GM12878 (cell line): ENCODE results near the gene BBS5. TPM values are rescaled to one million over a fixed set of nuclear protein-coding genes. Genes with fewer than 3 reads are reported as not detected.

ENCODE experiments used
- ATAC-seq: fragments of 200-7000 bp; cut with Tn5 transposase; 3 replicates; pipeline ENCODE4 v1.9.1; 2020; ENCODE audit warnings: mild to moderate bottlenecking, moderate library complexity
- BruUV-seq: library from RNA; stranded (reverse); fragments of 400-500 nt; replicated peaks from 2 replicates; lab custom pipeline; 2021; lab: Mats Ljungman, UMichigan
- CTCF ChIA-PET: fragments of 300-600 bp; sonication (Branson Sonifier 250); formaldehyde crosslinking; extraction: SDS; loops from one replicate; lab custom pipeline; 2021; ENCODE audit warnings: inconsistent platforms; lab: Yijun Ruan, JAX
- POLR2A ChIA-PET: fragments of 350-600 bp; formaldehyde crosslinking; extraction: SDS; loops from one replicate; lab custom pipeline; 2021; ENCODE audit warnings: inconsistent platforms; lab: Charles Lee
- RAD21 ChIA-PET: fragments of 300-600 bp; sonication (Branson Sonifier 250); formaldehyde crosslinking; loops from one replicate; lab custom pipeline; 2023; ENCODE audit warnings: antibody characterized with exemption; ENCODE audit not compliant: unreplicated experiment; lab: Charles Lee
- SMC1A ChIA-PET: fragments of 300-600 bp; sonication (Branson Sonifier 250); formaldehyde crosslinking; loops from one replicate; lab custom pipeline; 2023; ENCODE audit not compliant: unreplicated experiment, uncharacterized antibody; lab: Charles Lee
- DNase-seq: peaks from one replicate; pipeline ENCODE4 v3.0.0-alpha.2; 2011; ENCODE audit warnings: low read depth, low spot score
- FAIRE-seq: peaks from 3 replicates; lab custom pipeline; 2011; peaks lifted over from hg19 to GRCh38; lab: Jason Lieb, UNC
- H2AFZ ChIP-seq: 2 replicates; pipeline ENCODE4 v1.6.0; 2011; ENCODE audit warnings: low read depth, low read length, control low read depth; ENCODE audit not compliant: control insufficient read depth
- H3K27ac ChIP-seq: 2 replicates; pipeline ENCODE4 v1.5.1; 2011; ENCODE audit warnings: control low read depth; ENCODE audit not compliant: control insufficient read depth, insufficient read depth
- H3K27me3 ChIP-seq, 2 experiments: replicated peaks in 1 of 2; 2 replicates each; pipeline versions ENCODE4 v1.6.0 to v1.6.1; 2011; ENCODE audit warnings: low read length in 1 of 2; ENCODE audit not compliant: control insufficient read depth in 2 of 2, insufficient read depth in 2 of 2
- H3K36me3 ChIP-seq, 2 experiments: 2 replicates each; pipeline ENCODE4 v1.5.1; 2011; ENCODE audit warnings: low read length in 1 of 2; ENCODE audit not compliant: control insufficient read depth in 2 of 2, insufficient read depth in 2 of 2
- H3K4me1 ChIP-seq: 2 replicates; pipeline ENCODE4 v1.6.1; 2011; ENCODE audit warnings: mild to moderate bottlenecking, low read length, moderate library complexity, mixed read lengths; ENCODE audit not compliant: control insufficient read depth, insufficient read depth
- H3K4me2 ChIP-seq: 2 replicates; pipeline ENCODE4 v1.6.0; 2011; ENCODE audit warnings: control low read depth; ENCODE audit not compliant: control insufficient read depth, insufficient read depth
- H3K4me3 ChIP-seq: fragments of 200-600 bp; sonication (generic); 2 replicates; pipeline ENCODE4 v1.5.1; 2016
- H3K79me2 ChIP-seq: 2 replicates; pipeline ENCODE4 v1.6.0; 2011; ENCODE audit warnings: low read length; ENCODE audit not compliant: control insufficient read depth, insufficient read depth
- H3K9ac ChIP-seq: 2 replicates; pipeline ENCODE4 v1.8.0; 2011; ENCODE audit warnings: low read length, control low read depth, mixed read lengths; ENCODE audit not compliant: control insufficient read depth, insufficient read depth
- H3K9me3 ChIP-seq: replicated peaks from 3 replicates; pipeline ENCODE4 v1.5.1; 2011; ENCODE audit warnings: mild to moderate bottlenecking, low read length; ENCODE audit not compliant: control insufficient read depth, insufficient read depth
- H4K20me1 ChIP-seq: 2 replicates; pipeline ENCODE4 v1.6.0; 2011; ENCODE audit not compliant: control insufficient read depth, insufficient read depth
- ATF7 ChIP-seq: fragments of 450-650 bp; IDR thresholded peaks from 2 replicates; pipeline ENCODE4 v1.6.1; 2016; ENCODE audit warnings: low read depth, mild to moderate bottlenecking
- CBFB ChIP-seq: IDR thresholded peaks from 2 replicates; pipeline ENCODE4 v1.6.1; 2016; ENCODE audit warnings: antibody characterized with exemption, low read depth
- IKZF1 ChIP-seq: fragments of 450-650 bp; conservative IDR thresholded peaks from 2 replicates; pipeline ENCODE4 v1.6.1; 2017; ENCODE audit warnings: antibody characterized with exemption, mild to moderate bottlenecking
- KLF5 ChIP-seq: fragments of 450-650 bp; IDR thresholded peaks from 2 replicates; pipeline ENCODE4 v1.6.1; 2014; ENCODE audit warnings: mild to moderate bottlenecking; ENCODE audit not compliant: partially characterized antibody
- MYC ChIP-seq: IDR thresholded peaks from 2 replicates; pipeline ENCODE4 v1.6.1; 2011; ENCODE audit warnings: mild to moderate bottlenecking, low read length, moderate library complexity, inconsistent platforms; ENCODE audit not compliant: insufficient read depth, insufficient replicate concordance, insufficient read length, severe bottlenecking
- NFXL1 ChIP-seq: fragments of 450-650 bp; IDR thresholded peaks from 2 replicates; pipeline ENCODE4 v1.6.1; 2017; ENCODE audit warnings: antibody characterized with exemption, mild to moderate bottlenecking, borderline replicate concordance
- SMC3 ChIP-seq: IDR thresholded peaks from 2 replicates; pipeline ENCODE4 v1.6.1; 2011; ENCODE audit warnings: low read length, improper control_type of control experiment, borderline replicate concordance
- SRF ChIP-seq, 2 experiments: IDR thresholded peaks; 2 replicates each; pipeline ENCODE4 v1.6.1; 2011; ENCODE audit warnings: low read depth in 2 of 2, low read length in 2 of 2, mild to moderate bottlenecking in 1 of 2, moderate library complexity in 1 of 2
- STAT1 ChIP-seq: fragments of 450-650 bp; conservative IDR thresholded peaks from 2 replicates; pipeline ENCODE4 v1.6.1; 2014; ENCODE audit warnings: antibody characterized with exemption, mild to moderate bottlenecking
- SUZ12 ChIP-seq: fragments of 200-600 bp; sonication (generic); IDR thresholded peaks from one replicate; pipeline ENCODE4 v1.6.1; 2018; ENCODE audit warnings: antibody characterized with exemption, mild to moderate bottlenecking; ENCODE audit not compliant: unreplicated experiment
- TCF7 ChIP-seq: IDR thresholded peaks from 2 replicates; pipeline ENCODE4 v1.6.1; 2014; ENCODE audit warnings: antibody characterized with exemption, borderline replicate concordance
- ZNF217 ChIP-seq: fragments of 450-650 bp; IDR thresholded peaks from 2 replicates; pipeline ENCODE4 v1.6.1; 2017; ENCODE audit warnings: antibody characterized with exemption, mild to moderate bottlenecking
- ZNF384 ChIP-seq: IDR thresholded peaks from 2 replicates; pipeline ENCODE4 v1.6.1; 2012; ENCODE audit warnings: low read depth, mild to moderate bottlenecking, low read length, improper control_type of control experiment, borderline replicate concordance
- ZSCAN29 ChIP-seq: fragments of 450-650 bp; IDR thresholded peaks from 2 replicates; pipeline ENCODE4 v1.6.1; 2017; ENCODE audit warnings: mild to moderate bottlenecking, moderate library complexity
- WGBS: methylation state at CpG from one replicate; pipeline ENCODE4 v1.1.6; 2016; ENCODE audit warnings: low lambda C conversion rate; ENCODE audit not compliant: insufficient replicate concordance, insufficient coverage; ENCODE audit errors: missing lambda C conversion rate; 5-methylcytosine and 5-hydroxymethylcytosine counted together
- in situ Hi-C: fragments of 300-500 bp; cut with MboI; formaldehyde crosslinking; loops from 9 replicates; pipeline ENCODE4 v1.14.3; 2018; ENCODE audit warnings: mixed read lengths
- intact Hi-C: fragments of 100-400 bp; cut with micrococcal nuclease; formaldehyde crosslinking; loops from one replicate; pipeline ENCODE4 v1.14.2; 2022; ENCODE audit not compliant: unreplicated experiment
- polyA plus RNA-seq, 11 experiments: library from polyadenylated mRNA; depleted of rRNA in 4 of 11; unstranded in 6 of 11; stranded (reverse) in 5 of 11; fragments of >200 nt; fragmentation: Nextera tagmentation in 4 of 11; fragmentation: Illumina TruSeq in 1 of 11; extraction: Ambion mirVana in 4 of 11; extraction: Trizol in 1 of 11; gene quantifications; 1 replicate in 1 of 11; 2 replicates in 10 of 11; pipeline versions ENCODE4 v1.2.1 to v1.2.3, GENCODE V29; 2011 to 2016; ENCODE audit warnings: inconsistent platforms in 2 of 11, missing spikeins in 2 of 11, low read depth in 1 of 11
- total RNA-seq, 4 experiments: library from RNA; depleted of rRNA in 3 of 4; stranded (reverse); fragments of >200 nt in 3 of 4; fragmentation: Illumina TruSeq in 1 of 4; extraction: Trizol in 1 of 4; gene quantifications; 2 replicates each; pipeline versions ENCODE4 v1.2.1 to v1.2.3, GENCODE V29; 2013 to 2021
- TF ChIP-seq, protein P1 (sequence below): fragments of 450-650 bp; formaldehyde crosslinking; IDR thresholded peaks from 2 replicates; pipeline ENCODE4 v1.4.0; 2020; ENCODE audit warnings: mild to moderate bottlenecking, moderate library complexity

The BBS5 gene
- total and polyA plus RNA-seq, 10 of the 15 experiments (the other 5 are each of a cell fraction or from before 2014, with no cell fraction given): 0.56 to 3.4 (median 1.6) TPM

DNA sequence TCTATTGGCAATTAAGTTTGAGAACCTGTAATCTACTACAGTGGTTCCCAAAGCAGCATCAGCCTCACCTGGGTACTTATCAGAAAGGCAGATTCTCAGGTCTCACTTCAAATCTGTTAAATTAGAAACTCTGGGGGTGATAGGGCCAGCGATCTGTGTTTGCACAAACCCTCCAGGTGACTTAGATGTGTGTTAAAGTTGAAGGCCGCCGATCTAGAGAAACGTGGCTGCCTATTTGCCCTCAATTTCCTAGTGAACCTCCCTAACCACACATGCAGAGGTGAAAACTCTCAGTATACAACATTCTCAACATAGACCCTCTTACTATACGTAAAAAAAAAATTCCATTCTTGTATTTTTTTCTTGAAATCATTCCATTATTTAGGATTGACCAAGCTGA, 44.4 kb downstream of the BBS5 start:
- no peaks in the 10 kb centered on the region for H3K9me3 ChIP-seq
- in situ Hi-C loops: no loop called here
- FAIRE-seq (no peak), ATAC-seq (no peak), DNase-seq (no peak)
- intact Hi-C loops: loop anchor here (10.0 kb wide), 1 partner anchor 271 kb away; the partner anchor contains the start of gene SSB
- ChIA-PET SMC1A (no interaction called here), CTCF (interaction anchor here (1.1 kb wide), 1 partner anchor 405 kb away, joined by 3 read pairs; no protein-coding TSS in a partner anchor), RAD21 (interaction anchor here (0.7 kb wide), 1 partner anchor 14 kb away, joined by 3 read pairs; no protein-coding TSS in a partner anchor), POLR2A (interaction anchor here (0.6 kb wide), 1 partner anchor 11 kb away, joined by 3 read pairs; no protein-coding TSS in a partner anchor)
- no peak overlapping the region for H3K4me2 ChIP-seq
- H2AFZ ChIP-seq: no peak overlapping the region
- H3K79me2 ChIP-seq: no peaks in the 10 kb centered on the region
- 68% methylated on average over 5 of the region's 5 CpGs for WGBS
- BruUV-seq: no TSS peak
- no peaks in the 10 kb centered on the region for H3K4me1 ChIP-seq
- H3K36me3 ChIP-seq: peaks cover 0 to 9% of the 10 kb centered on the region in 2 experiments; a peak in 1 of 4 replicates
- no peaks in the 10 kb centered on the region for H3K27me3 ChIP-seq
- H3K27ac ChIP-seq: no peak overlapping the region
- no peaks in the 10 kb centered on the region for H4K20me1 ChIP-seq
- H3K4me3 ChIP-seq: no peak overlapping the region
- TF ChIP-seq SRF (IDR thresholded peaks at IDR 0.05; ENCODE audit: low read depth in 2 of 2, low read length in 2 of 2): no peak
- TF ChIP-seq KLF5: no peak
- TF ChIP-seq, all 136 proteins: peak for 0
- no peak overlapping the region for H3K9ac ChIP-seq

DNA sequence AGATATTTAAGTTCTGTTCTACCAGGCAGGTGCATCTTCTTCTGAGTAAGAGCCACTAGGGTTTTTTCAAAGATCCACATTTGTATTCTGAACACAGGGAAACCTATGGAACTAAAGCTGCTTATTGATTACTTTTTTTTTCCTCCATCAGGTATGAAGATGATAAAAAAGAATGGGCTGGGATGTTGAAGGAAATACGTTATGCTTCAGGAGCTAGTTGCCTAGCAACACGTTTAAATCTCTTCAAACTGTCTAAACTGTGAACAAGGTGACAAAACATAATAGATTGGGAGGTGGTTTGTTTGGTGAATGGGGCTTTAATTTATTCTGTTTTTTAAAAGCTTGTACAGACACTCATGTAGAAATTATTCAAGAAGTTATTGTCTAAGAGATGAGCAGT, 46.1 kb downstream of the BBS5 start:
- CTCF ChIA-PET: interaction anchor here (1.3 kb wide), 1 partner anchor 40 kb away, joined by 3 read pairs; no protein-coding TSS in a partner anchor
- Histone ChIP-seq H2AFZ (no peak overlapping the region), H3K9ac (no peak overlapping the region), H3K27me3 (no peaks in the 10 kb centered on the region), H3K36me3 (peaks cover 0 to 20% of the 10 kb centered on the region in 2 experiments; a peak in 2 of 4 replicates), H3K4me3 (no peak overlapping the region), H3K4me1 (no peaks in the 10 kb centered on the region), H3K9me3 (no peaks in the 10 kb centered on the region), H3K4me2 (no peak overlapping the region), H3K27ac (no peak overlapping the region), H3K79me2 (no peaks in the 10 kb centered on the region), H4K20me1 (no peaks in the 10 kb centered on the region)
- DNase-seq (no peak), FAIRE-seq (no peak), ATAC-seq (no peak)
- RAD21 ChIA-PET: no interaction called here
- POLR2A ChIA-PET: interaction anchor here (0.6 kb wide), 1 partner anchor 74 kb away, joined by 3 read pairs; no protein-coding TSS in a partner anchor
- in situ Hi-C loops: no loop called here
- SMC1A ChIA-PET: no interaction called here
- intact Hi-C loops: loop anchor here (10.0 kb wide), 1 partner anchor 269 kb away; the partner anchor contains the start of gene SSB
- WGBS: 97% methylated on average over 2 of the region's 2 CpGs
- BruUV-seq: no TSS peak
- TF ChIP-seq MYC (no peak), NFXL1 (no peak), SUZ12 (no peak), STAT1 (no peak), CBFB (no peak), ZNF384 (no peak), ZNF217 (no peak), SMC3 (no peak), ZSCAN29 (no peak), IKZF1 (no peak), TCF7 (no peak), ATF7 (no peak)
- TF ChIP-seq, protein P1, sequence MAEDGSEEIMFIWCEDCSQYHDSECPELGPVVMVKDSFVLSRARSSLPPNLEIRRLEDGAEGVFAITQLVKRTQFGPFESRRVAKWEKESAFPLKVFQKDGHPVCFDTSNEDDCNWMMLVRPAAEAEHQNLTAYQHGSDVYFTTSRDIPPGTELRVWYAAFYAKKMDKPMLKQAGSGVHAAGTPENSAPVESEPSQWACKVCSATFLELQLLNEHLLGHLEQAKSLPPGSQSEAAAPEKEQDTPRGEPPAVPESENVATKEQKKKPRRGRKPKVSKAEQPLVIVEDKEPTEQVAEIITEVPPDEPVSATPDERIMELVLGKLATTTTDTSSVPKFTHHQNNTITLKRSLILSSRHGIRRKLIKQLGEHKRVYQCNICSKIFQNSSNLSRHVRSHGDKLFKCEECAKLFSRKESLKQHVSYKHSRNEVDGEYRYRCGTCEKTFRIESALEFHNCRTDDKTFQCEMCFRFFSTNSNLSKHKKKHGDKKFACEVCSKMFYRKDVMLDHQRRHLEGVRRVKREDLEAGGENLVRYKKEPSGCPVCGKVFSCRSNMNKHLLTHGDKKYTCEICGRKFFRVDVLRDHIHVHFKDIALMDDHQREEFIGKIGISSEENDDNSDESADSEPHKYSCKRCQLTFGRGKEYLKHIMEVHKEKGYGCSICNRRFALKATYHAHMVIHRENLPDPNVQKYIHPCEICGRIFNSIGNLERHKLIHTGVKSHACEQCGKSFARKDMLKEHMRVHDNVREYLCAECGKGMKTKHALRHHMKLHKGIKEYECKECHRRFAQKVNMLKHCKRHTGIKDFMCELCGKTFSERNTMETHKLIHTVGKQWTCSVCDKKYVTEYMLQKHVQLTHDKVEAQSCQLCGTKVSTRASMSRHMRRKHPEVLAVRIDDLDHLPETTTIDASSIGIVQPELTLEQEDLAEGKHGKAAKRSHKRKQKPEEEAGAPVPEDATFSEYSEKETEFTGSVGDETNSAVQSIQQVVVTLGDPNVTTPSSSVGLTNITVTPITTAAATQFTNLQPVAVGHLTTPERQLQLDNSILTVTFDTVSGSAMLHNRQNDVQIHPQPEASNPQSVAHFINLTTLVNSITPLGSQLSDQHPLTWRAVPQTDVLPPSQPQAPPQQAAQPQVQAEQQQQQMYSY (CRISPR knock-in tag): no peak
